Measurements from ENCODE around the gene PRSS33. TPM values are rescaled to one million over a fixed set of nuclear protein-coding genes. Genes with fewer than 3 reads are reported as not detected.
A peak's percentile ranks its signal among the peaks of the same experiment; 100 is the strongest.

Gene PRSS33
- total RNA-seq, 4 donors from 2014 or later, result not detected

DNA sequence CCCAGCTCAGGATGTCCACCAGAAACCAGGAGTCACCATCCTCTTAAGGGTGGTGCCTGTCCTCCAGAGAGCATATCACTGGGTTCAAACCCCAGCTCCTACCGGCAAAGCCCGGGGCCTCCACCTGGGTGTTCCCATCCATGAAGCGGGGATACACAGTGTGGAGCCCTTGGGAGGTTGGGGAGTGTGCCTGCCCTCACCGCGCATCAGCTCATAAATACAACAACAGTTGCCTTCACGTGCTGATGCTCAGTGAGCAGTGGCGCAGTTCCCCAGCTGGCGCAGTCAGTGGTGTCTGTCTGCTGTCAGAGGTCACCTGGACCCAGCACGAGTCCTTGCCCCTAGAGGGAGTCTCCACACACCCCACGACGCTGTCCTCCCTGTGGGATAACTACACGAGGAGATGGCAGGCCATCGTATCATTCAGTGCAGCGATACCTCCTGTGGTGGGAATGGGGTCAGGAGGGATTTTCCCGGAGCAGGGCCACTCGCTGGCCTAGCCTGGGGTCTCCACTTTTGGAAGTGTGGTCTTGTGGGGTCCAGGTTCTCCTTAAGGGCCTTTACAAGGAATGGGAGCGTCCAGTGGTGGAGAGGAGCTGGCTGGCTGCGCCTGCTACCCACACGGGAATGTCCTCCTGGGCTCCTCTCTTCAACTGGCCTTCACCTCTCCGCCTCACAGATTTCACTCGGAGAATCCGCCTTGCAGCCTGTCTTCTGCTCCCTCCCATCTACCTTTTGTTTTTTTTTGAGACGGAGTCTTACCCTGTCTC lies 8.0 kb downstream of the PRSS33 start:
- 88 to 91% methylated on average over 20 to 21 of the region's 23 CpGs for WGBS, 2 donors
- Histone ChIP-seq H3K9me3 (no peaks in the 10 kb centered on the region), H3K4me3 (no peak overlapping the region), H3K27me3 (no peaks in the 10 kb centered on the region), H3K27ac (peak overlapping the region in 1 of 4 donors; percentile 100), H3K36me3 (peaks cover 0 to 7% (median 0%) of the 10 kb centered on the region in 3 donors), H3K4me1 (peaks cover 0 to 40% (median 25%) of the 10 kb centered on the region in 4 donors)
- TF ChIP-seq, protein P1, sequence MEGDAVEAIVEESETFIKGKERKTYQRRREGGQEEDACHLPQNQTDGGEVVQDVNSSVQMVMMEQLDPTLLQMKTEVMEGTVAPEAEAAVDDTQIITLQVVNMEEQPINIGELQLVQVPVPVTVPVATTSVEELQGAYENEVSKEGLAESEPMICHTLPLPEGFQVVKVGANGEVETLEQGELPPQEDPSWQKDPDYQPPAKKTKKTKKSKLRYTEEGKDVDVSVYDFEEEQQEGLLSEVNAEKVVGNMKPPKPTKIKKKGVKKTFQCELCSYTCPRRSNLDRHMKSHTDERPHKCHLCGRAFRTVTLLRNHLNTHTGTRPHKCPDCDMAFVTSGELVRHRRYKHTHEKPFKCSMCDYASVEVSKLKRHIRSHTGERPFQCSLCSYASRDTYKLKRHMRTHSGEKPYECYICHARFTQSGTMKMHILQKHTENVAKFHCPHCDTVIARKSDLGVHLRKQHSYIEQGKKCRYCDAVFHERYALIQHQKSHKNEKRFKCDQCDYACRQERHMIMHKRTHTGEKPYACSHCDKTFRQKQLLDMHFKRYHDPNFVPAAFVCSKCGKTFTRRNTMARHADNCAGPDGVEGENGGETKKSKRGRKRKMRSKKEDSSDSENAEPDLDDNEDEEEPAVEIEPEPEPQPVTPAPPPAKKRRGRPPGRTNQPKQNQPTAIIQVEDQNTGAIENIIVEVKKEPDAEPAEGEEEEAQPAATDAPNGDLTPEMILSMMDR (IDR thresholded peaks at IDR 0.05), result no peak
- TF ChIP-seq EP300 (IDR thresholded peaks at IDR 0.05) (no peak), POLR2A (IDR thresholded peaks at IDR 0.05) (no peak)
- DNase-seq (ENCODE audit: low spot score in 2 of 2), result no peak

DNA sequence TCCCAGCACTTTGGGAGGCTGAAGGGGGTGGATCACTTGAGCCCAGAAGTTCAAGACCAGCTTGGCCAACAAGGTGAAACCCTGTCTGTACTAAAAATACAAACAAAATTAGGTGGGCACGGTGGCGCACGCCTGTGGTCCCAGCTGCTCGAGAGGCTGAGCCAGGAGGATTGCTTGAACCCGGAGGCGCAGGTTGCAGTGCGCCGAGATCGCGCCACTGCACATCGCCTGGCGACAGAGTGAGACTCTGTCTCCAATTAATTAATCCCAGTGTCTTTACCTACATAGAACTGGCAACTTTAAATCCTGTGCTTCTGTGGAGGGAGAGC lies 8.8 kb downstream of the PRSS33 start:
- no peaks in the 10 kb centered on the region for H3K27me3 ChIP-seq
- H3K9me3 ChIP-seq, result no peaks in the 10 kb centered on the region
- TF ChIP-seq EP300 (IDR thresholded peaks at IDR 0.05) (no peak), POLR2A (IDR thresholded peaks at IDR 0.05) (no peak)
- TF ChIP-seq, protein P1 (IDR thresholded peaks at IDR 0.05), result no peak
- H3K36me3 ChIP-seq, result peaks cover 0 to 14% (median 0%) of the 10 kb centered on the region in 3 donors
- H3K4me3 ChIP-seq, result peak overlapping the region in 2 of 4 donors; percentile 85 to 97
- H3K27ac ChIP-seq, result peak overlapping the region in 3 of 4 donors; percentile 99 to 100 (median 99)
- peaks cover 0 to 48% (median 25%) of the 10 kb centered on the region in 4 donors for H3K4me1 ChIP-seq
- 97 to 99% methylated on average over 12 of the region's 12 CpGs for WGBS, 2 donors
- no peak for DNase-seq (ENCODE audit: low spot score in 2 of 2)

DNA sequence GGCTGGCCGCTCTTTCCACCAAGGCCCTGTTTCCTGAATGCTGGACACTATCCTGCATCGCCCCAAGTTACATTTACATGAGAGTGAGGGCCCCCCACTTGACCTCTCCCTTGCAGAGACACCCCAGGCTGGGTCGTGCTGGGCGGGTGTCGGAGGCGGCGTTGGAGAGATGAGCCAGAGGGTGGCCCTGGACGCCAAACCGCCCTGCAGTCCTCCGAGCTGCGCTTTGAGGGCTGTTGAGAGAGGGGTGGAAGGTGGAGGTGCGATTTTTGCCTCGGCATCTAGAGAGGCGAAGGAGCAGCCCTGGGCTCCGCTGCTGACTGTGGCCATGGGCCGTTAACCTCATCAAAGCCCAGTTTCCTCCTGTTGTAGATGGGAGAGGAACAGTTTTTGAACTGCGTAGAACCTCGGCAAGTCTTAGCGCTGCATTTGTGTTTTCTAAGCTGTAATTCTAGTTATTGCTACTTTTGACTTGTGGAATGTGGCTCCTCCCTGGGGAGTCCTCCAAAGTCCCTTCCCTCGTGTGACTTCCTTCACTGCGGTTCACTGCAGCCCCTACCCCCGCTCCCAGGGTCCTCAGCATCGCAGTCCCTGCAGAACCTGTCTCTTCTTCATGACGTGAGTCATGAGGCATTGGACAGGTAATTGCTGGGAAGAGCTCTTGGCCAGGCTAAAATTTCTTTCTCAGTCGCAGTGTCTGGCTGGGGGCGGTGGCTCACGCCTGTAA lies 9.3 kb downstream of the PRSS33 start:
- Histone ChIP-seq H3K9me3 (no peaks in the 10 kb centered on the region), H3K27me3 (no peaks in the 10 kb centered on the region), H3K4me1 (peaks cover 0 to 53% (median 25%) of the 10 kb centered on the region in 4 donors), H3K27ac (peak overlapping the region; percentile 99 to 100 (median 100)), H3K4me3 (peak overlapping the region; percentile 65 to 97 (median 90)), H3K36me3 (peaks cover 0 to 20% (median 0%) of the 10 kb centered on the region in 3 donors)
- DNase-seq (ENCODE audit: low spot score in 2 of 2), result no peak
- TF ChIP-seq EP300 (IDR thresholded peaks at IDR 0.05) (no peak), POLR2A (IDR thresholded peaks at IDR 0.05) (no peak)
- TF ChIP-seq, protein P1 (IDR thresholded peaks at IDR 0.05), result no peak
- 12 to 16% methylated on average over 27 of the region's 27 CpGs for whole genome bisulfite sequencing, 2 donors

DNA sequence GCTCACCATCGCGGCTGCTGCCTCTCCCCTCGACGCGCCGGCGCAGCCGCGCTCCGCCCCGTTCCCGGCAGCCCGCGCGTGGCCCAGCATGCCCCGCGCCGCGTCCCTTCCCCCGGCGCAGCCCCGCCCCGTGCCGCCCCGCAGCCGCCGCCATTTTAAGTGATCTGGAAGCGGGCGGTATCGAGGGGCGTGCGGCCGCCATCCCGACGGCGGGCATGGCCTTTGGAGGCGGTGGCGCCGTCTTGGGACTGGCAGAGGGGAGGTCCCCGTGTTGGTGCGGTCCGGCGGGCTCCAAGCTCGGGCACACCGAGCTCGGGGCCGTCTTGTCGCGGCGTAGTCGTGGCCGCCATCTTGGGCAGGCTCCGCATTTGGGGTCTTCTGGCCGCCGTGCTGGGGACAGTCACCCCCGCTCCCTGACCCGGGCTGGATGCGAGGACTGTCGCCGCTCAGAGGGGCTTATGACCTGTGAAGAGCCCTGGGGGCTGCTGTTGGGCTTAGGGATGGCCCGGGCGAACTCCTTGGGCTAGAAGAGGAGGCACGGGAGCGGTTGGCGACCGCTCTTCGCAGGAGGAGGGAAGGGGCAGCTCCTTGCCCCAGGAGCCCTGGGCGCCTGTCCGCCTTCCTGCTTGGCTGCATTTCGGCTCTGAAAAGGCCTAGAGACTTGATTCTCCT lies 10.0 kb downstream of the PRSS33 start, which contains the start of gene ELOB:
ELOB (minus strand) TSS at position 50 of the 672 bp plus-strand sequence; CDS start at position 9, 41 bp downstream.
- Histone ChIP-seq H3K9me3 (no peaks in the 10 kb centered on the region), H3K4me3 (peak within 1 kb of the TSS; percentile 96 to 100 (median 98)), H3K36me3 (peaks cover 0 to 23% (median 0%) of the 10 kb centered on the region in 3 donors), H3K27me3 (no peaks in the 10 kb centered on the region), H3K27ac (peak within 1 kb of the TSS; percentile 99 to 100 (median 100)), H3K4me1 (peaks cover 0 to 60% (median 25%) of the 10 kb centered on the region in 4 donors)
- WGBS, 2 donors, result 0% methylated on average over 40 of the region's 70 CpGs; no CpG with 5 or more reads in 1 of the 2 donors
- TF ChIP-seq POLR2A (IDR thresholded peaks at IDR 0.05) (peak; percentile 71 to 91), EP300 (IDR thresholded peaks at IDR 0.05) (peak in 1 of 2 donors; percentile 98)
- TF ChIP-seq, protein P1 (IDR thresholded peaks at IDR 0.05), result peak in 1 of 5 experiments; percentile 50
- peak; percentile 82 to 84 for DNase-seq (ENCODE audit: low spot score in 2 of 2)
